A172 (cell line): ENCODE results near the gene RALGPS1. TPM values are rescaled to one million over a fixed set of nuclear protein-coding genes. Genes with fewer than 3 reads are reported as not detected.

Experiments used
- DNase-seq: peaks from one replicate; pipeline ENCODE4 v3.0.0-alpha.2; 2015; ENCODE audit warnings: low spot score
- total RNA-seq: library from RNA; depleted of rRNA; stranded (reverse); fragments of >200 nt; shearing (Covaris generic); gene quantifications from 2 replicates; pipeline ENCODE4 v1.2.3, GENCODE V29; 2014

RALGPS1 gene
- total RNA-seq, 1 experiment from 2014 or later: 15.3 TPM

DNA sequence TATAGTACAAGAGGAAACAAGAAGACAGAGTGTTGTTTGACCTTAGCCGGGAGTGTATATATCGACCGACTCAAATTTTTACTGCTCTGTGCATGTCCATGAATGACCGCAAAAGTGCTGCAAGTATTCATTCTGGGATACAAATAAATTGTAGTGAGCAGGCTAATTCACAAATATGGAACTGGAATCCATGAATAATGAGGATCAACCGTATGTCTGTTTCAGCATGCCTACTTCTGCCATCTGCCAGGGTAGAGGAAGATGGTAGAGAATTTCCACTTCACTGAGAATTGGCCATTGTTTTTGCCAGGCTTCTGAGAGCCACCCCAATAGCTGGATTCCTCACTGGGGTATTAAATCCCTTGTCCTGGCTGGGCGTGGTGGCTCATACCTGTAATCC is 8.5 kb upstream of the RALGPS1 start:
- no peak for DNase-seq

DNA sequence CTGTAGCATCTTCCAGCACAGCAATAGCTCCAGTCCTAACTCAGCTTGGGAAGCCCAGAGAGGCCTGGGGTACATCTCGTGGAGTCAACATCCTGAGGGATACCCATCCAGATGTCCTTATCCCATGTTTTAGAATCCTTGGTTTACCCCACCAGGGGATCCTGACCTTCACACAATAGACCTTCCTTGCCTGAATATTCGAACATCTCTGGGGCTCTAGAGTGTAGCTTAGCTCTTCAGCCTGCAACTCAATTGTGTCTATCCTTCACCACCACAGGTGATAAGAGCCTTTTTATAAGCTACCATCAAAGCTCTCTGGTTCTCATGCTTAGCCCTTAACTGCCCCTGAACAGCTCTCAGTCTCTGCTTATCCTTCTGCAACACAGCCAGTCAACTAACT is 7.5 kb upstream of the RALGPS1 start:
- no peak for DNase-seq

DNA sequence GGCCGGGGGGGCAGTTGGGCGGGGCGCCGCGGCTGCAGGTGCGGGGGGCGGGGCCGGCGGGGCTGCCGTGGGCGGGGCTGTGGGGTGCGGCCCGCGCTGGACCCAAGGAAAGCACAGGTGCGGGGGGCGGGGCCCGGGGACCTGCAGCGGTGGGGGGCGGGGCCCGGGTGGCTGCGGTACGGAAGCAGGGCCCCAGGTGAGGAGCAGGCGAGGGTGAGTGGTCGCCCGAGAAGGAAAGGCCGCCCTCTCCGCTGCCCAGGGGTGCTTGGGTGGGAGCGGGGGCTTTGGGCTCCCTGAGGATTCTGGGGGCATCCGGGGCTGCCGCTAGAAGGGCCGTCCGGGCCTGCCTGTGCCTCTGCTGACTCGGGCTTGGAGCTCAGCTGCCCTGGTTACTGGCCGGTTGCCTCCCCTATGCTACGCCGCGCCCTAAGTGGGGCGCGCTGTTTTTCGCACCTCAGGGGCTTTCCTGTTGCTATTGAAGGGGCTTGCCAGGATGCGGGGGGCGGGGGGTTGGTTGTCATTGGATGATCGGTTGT is 767 bp downstream of the RALGPS1 start:
- no peak for DNase-seq

DNA sequence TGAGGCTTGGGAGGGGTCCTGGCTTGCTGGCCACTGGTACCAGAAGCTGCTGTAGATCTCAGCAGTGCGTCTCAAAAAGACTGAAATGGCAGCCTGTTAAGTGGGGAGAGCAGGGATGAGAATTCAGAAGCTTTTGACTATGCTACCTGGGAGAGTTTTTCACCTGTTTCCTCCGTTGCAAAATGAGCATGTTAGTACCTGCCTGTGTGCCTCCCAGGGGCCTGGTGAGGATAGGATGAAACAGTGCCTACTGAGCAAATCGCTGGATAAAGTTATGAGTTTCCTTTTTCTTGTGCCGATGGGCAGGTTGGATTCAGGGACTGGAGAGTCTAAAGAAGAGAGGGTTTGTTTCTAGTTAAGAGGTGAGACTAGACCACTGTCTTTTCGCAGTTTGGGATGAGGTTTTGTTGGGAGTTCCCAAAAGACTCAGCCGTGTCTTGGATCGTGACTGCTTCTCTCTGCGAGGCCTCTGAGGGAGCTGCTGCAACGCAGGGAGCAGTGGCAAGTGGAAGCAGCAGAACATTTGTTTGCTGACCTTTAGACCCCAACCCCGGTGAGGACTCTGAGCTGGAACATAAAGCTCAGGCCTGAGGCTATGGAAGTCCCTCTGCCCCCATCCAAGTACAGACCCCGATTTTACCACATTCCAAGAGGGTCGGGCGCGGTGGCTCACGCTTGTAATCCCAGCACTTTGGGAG is 1.4 kb downstream of the RALGPS1 start:
- no peak for DNase-seq

DNA sequence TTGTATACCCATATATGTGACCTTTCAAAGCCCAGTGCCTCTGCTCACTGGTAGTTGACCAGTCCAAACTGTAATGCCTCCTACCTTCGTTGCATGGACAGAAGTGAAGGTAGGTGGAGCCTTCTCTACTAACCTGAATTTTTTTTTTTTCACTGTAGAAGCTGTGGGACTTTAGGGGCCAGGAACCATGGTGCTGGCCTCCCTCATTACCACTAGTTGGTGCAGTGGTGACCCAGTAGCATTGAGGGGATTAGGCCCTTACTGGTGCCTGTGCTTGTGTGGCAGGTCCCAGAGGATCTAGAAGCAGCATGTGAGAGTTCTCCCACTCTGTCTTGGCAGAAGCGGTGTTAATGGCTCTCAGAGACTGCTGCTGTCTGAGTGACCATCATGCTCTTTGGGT is 2.3 kb downstream of the RALGPS1 start:
- DNase-seq: no peak

DNA sequence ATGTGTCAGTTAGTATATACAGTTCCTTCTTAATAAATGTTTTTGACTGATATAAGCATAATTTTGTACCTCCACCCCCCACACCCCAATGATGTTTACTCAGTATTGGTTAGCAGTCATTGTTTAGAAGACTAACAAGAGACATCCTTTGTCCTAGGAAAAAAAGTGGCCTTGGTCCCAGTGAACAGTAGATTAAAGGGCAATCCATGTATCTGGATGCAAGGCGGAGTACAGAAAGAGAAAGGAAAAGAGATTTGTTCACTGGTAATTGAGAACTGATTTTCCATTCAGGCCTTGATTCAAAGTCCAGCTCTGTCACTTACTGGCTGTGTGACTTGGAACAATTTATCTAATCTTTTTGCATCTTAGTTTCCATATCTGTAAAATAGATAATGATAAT is 4.6 kb downstream of the RALGPS1 start:
- no peak for DNase-seq

DNA sequence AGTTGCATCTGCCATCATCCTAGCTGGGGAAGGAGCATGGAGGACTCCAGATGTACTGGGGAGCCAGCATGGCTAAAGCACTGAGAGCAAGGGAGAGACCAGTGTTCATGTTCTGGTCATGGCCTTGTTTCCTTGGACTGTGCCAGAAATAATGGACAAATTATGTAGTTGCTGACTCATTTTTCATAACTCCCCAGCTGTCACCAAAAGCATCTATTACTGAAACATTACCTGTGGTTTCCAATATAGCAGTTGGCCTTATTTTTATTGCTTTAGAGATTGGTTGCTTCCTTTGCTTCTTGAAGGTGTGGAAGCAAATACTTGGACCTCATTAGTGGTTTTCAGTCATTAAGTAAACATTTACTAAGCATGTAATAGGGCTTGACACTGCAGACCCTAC is 11.3 kb downstream of the RALGPS1 start:
- DNase-seq: no peak

DNA sequence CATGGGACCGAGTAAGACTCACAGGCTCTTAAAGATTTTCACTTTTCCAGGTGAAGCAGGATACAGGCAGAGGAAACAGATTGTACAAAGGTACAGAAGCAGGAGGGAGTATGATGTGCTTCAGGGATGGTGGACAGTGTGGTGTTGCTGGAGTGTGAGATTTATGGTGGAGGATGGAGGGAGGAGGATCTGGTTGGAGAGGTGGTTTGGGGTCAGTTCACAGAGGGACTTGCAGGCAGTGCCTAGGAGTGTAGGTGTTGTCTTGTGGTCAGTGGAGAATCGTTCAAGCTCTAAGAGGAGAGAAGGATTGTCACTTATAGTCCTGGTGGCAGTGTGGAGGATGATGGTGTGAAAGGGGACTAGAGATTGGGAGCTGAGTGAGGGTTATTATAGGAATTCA is 11.8 kb downstream of the RALGPS1 start:
- DNase-seq: no peak

DNA sequence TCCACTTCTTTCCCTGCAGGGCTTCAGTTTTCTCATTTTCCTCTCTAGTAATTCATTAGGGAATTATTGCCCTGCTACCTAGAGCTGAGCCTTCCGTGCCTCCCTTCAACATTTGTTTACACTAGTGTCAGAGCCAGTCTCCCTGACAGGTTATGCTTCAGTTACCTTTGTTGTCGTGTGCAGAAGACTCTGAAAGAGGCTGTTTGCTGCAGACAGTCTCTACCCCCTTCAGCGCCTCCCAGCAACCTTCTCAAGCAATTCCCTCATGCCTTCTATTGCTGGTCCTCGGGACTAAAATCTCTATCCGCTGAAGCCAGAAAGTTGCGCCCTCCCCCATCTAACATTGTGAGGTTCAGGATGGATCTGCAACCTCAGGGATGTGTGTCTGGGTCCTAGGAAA is 12.8 kb downstream of the RALGPS1 start:
- DNase-seq: no peak

DNA sequence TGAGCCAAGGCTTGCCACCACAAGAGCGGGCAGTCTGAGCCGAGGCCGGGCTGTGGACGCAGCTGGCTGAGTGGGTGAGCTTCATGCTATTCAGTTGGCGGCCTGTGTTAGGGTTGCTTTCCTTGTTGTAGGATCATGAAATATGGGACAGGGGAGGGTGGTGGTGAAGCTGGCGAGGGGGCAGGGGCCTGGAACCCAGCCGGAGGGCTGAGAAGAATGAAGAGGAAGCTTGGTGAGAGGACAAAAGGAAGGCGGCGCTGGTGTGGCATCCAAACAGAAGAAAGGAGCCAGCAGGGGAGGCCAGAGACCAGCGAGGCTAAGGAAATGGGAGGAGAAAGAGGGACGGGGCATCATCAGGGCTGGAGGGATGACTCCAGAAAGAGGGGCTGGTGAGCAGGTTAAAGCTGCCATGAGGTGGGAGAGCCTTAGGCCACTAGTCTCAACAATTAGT is 18.3 kb downstream of the RALGPS1 start:
- no peak for DNase-seq

DNA sequence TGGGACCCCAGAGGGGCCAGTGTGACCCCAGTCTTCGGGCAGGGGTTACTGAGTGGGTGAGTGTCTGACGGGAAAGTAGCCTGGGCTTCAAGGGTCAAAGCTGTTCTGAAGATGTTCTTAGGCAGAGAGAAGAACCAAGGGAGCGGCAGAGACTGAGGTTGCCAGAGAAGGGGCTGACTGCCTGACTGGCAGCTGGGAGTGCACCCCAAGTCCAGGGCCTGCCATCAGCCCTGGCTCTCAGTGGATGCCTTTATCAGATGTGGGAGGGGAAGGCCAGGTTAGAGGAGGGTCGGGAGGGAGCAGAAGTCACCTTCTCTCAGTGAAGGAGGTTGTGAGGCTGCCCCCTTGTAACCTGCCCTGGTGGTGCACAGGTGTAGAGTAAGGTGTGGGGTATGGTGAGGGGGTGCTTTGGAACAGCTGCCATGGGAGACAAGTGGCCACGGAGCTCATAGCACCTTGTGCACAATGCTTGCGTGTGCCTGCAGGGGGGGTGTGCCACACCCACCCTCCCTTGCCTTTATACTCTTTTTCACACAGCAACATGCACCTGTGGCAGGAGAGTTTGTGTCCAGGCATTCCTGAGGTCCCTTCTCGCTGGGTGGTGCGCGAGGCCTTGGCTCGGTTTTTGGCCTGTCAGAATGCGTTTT is 18.9 kb downstream of the RALGPS1 start:
- no peak for DNase-seq

DNA sequence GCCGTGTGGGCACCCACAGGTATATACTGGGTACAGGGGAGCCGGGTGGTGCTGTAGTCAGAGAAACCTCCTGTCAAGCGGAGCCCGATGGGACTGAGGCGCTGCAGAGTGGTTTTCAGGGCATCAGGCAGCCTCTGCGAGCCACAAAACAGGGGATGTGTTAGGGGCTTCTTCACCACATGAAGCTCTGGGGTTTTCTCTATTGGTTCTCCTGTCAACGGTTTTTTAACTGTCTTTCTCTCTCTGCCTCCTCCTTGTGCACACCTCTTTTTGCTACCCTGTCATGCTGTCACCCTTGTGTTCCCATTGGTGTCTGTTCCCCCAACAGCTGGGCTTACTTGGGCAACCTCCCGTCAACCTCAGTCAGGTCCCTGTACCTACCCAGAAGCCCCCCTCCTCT is 19.9 kb downstream of the RALGPS1 start:
- no peak for DNase-seq

DNA sequence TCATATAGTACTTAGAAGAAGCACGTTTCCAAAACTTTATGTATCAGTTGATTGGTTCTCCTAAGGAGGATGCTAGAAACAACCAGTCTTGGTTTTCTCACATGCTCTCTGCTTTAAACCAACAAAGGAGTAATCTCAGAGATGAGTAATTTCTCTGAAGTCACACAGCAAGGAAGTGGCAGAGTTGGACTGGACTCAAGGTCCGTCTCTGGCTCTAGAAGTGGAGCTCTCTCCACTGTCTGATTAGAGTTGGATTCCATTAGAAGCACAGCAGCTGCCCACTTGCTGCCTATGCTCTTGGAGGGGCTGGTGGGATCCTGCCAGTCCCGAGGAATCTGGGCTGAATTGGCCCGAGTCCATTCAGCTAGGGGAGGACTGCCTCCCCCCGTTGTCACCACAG is 21.0 kb downstream of the RALGPS1 start:
- no peak for DNase-seq

DNA sequence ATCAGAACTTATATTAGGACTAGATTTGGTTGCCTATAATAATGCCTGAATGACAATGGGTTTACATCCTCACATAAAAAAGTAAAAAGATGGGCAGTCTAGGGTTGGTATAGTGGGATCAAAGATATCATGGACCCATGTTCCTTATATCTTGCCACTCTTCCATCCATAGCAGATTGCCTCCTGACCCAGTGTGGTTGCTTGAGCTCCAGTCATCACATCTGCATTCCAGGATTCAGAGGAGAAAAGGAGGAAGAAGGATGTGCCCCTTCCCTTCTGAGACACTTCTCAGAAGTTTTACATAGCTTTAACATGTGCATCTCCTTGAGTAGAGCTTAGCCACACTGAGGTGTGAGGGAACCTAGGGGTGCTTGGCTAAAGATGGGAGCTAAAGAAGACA is 22.9 kb downstream of the RALGPS1 start:
- no peak for DNase-seq

DNA sequence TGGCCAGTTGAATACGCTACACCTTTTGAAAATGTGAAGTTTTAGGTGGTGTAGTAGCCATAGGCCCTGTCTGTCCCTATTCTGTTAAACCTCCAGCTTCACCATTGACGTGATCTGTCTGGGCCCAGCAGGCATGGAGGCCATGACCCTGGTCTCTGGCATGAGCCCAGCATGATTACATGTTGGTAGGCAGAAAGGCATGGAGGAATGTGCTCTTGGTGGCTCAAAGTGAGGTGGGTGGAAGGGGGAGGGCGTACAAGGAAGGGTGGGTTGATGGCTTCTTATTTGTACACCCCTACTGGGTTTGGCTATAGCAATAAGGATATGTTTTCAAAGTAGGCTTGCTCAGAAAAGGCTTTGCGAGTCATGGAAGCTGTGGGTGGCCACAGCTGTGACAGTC is 23.7 kb downstream of the RALGPS1 start:
- no peak for DNase-seq

DNA sequence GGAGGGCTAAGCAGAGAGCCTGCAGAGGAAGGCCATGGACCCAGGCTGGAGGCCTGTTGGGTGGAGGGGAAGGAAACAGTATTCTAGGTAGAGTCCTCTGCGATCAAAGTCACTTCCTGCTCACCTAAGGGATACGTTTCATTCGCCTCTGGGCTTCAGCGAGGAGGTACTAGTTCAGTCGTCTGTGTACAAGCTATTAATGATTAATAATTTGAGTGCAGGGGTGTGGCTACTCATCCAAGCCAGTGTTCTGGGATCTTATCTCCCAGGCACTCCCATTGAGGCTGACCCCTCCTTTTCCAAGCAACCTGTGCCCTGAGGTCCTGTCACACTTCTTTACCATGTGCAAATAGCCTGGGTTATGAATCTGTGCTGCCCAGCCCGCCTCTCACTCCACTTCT is 25.2 kb downstream of the RALGPS1 start:
- no peak for DNase-seq

DNA sequence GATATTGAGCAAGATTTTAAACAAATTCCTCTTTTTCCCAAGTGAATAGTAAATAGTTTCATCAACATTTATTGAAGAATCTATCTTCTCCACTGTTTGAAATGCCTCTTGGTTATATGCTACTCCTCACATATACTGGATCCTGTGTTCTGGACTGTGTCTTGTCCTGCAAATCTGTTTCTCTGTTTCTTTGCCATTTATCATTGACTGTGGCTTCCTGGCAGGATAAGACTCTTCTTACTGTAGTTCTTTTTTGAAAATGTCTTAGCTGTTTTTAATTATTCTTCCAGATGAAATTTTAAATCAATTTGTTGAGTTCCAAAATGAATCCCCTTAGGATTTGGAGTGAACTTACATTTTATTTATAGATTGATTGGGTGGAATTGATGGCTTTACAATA is 27.8 kb downstream of the RALGPS1 start:
- no peak for DNase-seq

DNA sequence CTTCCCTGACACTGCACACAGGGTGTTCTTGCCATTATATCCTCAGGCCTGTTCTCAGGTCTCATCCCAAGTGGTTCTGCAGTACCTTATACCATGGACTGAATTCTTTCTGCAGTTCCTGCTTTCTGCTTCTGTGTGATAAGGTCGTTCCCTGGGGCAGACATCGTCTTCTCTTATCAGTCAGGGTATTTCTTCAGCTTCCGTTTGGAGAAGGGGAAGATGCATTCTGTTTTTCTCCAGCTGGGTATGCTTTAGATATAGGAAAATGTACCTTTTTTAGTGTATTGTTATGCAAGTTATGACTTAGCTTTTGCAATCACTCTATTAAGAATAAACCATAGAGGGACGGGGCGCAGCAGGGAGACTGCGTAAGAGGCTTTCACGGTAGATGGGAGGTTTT is 31.1 kb downstream of the RALGPS1 start:
- no peak for DNase-seq

DNA sequence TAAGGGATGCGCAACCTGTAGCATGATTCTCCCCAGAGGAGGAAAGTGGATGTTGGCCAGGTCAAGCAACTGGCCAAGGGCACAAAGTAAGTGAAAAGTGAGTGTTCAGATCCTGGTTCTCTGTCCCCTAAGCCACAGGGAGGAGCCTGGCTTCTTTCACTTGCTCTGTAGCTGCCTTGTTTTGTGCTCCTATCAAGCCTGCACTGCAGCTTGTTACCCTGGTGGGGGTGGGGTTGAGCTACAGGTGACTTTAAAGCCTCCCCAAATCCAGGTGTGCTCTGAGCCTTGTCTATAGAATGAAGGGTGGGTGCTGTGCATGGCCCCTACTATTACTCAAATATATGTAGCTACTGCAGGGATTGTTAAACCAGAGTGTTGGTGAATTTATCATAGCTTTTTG is 32.9 kb downstream of the RALGPS1 start:
- DNase-seq: no peak

DNA sequence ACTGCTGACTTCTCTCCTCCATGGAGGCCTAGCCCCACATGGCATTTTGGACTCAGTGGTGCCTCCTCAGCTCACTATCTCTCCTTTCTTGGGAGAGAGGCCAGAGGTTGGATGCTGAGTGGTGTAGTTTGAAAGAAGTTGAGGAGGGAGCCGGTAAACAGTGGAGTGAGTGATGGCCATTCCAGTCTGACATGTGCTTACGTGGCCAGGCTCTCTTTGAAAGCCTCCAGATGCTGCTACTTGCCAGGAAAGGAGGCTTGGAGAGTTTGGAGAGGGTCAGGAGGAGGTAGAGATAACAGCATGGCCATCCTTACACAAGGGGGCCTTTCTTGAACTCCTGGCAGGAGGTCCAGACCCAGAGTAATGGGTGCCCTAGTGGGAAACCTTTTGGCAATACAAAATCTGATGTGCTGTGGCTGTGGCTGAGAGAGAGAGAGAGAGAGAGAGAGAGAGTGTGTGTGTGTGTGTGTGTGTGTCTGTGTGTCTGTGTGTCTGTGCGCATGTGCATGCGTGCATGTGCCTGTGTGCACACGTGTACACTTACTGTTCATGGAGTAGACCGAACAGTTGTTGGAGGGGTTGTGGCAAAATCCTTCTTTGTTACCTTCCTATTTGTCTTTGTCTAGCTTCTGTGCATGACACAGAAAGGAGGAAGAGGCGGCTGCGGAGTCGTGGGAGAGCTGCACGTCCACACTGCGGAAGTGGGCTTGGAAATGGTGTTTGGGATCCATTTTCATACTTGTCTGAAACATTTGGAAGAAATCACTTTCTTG is 37.8 kb downstream of the RALGPS1 start:
- no peak for DNase-seq

DNA sequence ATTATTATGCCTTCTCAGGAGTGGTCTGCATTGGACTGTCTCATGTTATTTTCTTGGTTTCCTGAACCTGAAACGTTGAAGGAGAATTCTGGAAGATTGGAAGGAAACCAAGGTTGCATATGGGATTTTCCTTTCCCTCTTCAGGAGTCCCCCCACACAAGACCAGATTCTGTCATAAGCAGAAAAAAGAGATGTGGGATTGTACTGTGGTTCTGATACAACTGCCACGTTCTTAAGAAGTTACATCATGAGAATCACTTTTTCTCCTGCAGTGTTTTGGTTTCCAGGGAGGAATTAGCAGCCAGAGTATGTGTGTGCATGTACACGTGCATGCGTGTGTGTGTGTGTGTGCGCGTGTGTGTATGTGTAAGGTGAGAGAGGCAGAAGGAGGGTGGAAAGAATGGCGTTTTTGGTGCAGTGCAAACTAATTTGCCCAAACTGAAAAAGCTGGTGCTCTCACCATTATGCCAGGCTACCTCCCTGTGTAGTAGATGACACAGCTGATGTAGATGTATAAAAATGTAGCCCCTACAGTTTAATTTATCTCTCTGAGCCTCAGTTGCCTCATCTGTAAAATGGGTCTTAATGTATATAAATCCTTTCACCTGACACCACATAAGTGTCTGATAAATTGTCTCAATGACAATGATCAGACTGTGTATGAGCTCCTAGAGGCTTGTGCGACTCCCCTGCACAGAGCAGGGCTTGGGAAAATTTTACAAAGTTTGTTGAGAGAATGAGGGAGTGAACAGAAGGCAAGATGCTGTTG is 38.6 kb downstream of the RALGPS1 start:
- DNase-seq: no peak

DNA sequence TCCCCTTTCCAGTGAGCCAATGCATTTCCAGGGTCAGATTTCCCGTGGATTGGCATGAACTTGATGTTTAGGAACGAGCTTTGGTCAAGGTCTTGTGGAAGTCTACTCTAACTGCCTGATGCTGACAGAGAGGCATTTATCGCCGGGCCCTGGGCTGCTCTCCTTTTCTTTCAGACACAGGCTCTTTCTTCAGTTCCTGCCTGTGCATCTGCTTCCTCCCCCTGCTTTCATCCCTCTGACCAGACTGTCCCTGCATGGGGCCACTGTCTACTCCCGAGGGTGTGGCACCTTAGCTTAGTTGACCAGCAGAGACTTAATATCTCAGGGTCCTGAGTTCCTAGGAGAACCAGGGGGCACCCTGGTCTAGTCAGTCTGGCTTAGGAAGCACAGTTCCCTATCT is 41.2 kb downstream of the RALGPS1 start:
- no peak for DNase-seq
